Measurements from ENCODE around the gene ACTRT2.

The ACTRT2 gene

GRCh38 chr1:2984399-2985061, 36.7 kb upstream of the ACTRT2 start:
- Histone ChIP-seq H3K9ac (ENCODE audit: low read length) (no peak overlapping the region), H3K9me3 (replicated peaks; ENCODE audit: insufficient read depth, low read length) (no peaks in the 10 kb centered on the region)

GRCh38 chr1:2985067-2985561, 36.2 kb upstream of the ACTRT2 start:
- TF ChIP-seq EZH2phosphoT487 (IDR thresholded peaks at IDR 0.05; ENCODE audit: low read length) (no peak), CTCF (IDR thresholded peaks at IDR 0.05; ENCODE audit: low read length) (no peak), EZH2 (optimal IDR thresholded peaks at IDR 0.05; ENCODE audit: low read depth, low read length) (no peak)
- no peaks in the 10 kb centered on the region for H3K36me3 ChIP-seq (replicated peaks; ENCODE audit: insufficient read depth, low read length)
- DNase-seq: no peak
- no peaks in the 10 kb centered on the region for H4K20me1 ChIP-seq (ENCODE audit: insufficient read depth, low read length)
- H3K9me3 ChIP-seq (replicated peaks; ENCODE audit: insufficient read depth, low read length): no peaks in the 10 kb centered on the region
- H3K27ac ChIP-seq (ENCODE audit: low read length): no peak overlapping the region
- H3K9ac ChIP-seq (ENCODE audit: low read length): no peak overlapping the region
- H3K4me2 ChIP-seq (ENCODE audit: low read depth, low read length): no peak overlapping the region
- H3K79me2 ChIP-seq (ENCODE audit: low read length): no peaks in the 10 kb centered on the region
- H3K4me1 ChIP-seq (ENCODE audit: low read length): no peaks in the 10 kb centered on the region
- no peak overlapping the region for H2AFZ ChIP-seq (ENCODE audit: low read length)
- no peaks in the 10 kb centered on the region for H3F3A ChIP-seq (ENCODE audit: insufficient read depth, low read length)
- H3K4me3 ChIP-seq (ENCODE audit: low read length): no peak overlapping the region
- no peaks in the 10 kb centered on the region for H3K9me2 ChIP-seq (replicated peaks; ENCODE audit: insufficient read depth, low read length)
- peaks cover 96% of the 10 kb centered on the region for H3K27me3 ChIP-seq (replicated peaks; ENCODE audit: insufficient read depth, low read length)

More at GRCh38 chr1:2984399-2985061, 36.7 kb upstream of the ACTRT2 start:
- no peak overlapping the region for H2AFZ ChIP-seq (ENCODE audit: low read length)
- no peak overlapping the region for H3K27ac ChIP-seq (ENCODE audit: low read length)
- TF ChIP-seq CTCF (IDR thresholded peaks at IDR 0.05; ENCODE audit: low read length) (no peak), EZH2 (optimal IDR thresholded peaks at IDR 0.05; ENCODE audit: low read depth, low read length) (no peak), EZH2phosphoT487 (IDR thresholded peaks at IDR 0.05; ENCODE audit: low read length) (no peak)
- no peaks in the 10 kb centered on the region for H3K36me3 ChIP-seq (replicated peaks; ENCODE audit: insufficient read depth, low read length)
- no peaks in the 10 kb centered on the region for H3K4me1 ChIP-seq (ENCODE audit: low read length)
- peaks cover 94% of the 10 kb centered on the region for H3K27me3 ChIP-seq (replicated peaks; ENCODE audit: insufficient read depth, low read length)
- no peak for DNase-seq
- H3F3A ChIP-seq (ENCODE audit: insufficient read depth, low read length): no peaks in the 10 kb centered on the region
- no peaks in the 10 kb centered on the region for H3K79me2 ChIP-seq (ENCODE audit: low read length)
- no peaks in the 10 kb centered on the region for H4K20me1 ChIP-seq (ENCODE audit: insufficient read depth, low read length)
- no peaks in the 10 kb centered on the region for H3K9me2 ChIP-seq (replicated peaks; ENCODE audit: insufficient read depth, low read length)
- no peak overlapping the region for H3K4me3 ChIP-seq (ENCODE audit: low read length)
- H3K4me2 ChIP-seq (ENCODE audit: low read depth, low read length): no peak overlapping the region

DNA sequence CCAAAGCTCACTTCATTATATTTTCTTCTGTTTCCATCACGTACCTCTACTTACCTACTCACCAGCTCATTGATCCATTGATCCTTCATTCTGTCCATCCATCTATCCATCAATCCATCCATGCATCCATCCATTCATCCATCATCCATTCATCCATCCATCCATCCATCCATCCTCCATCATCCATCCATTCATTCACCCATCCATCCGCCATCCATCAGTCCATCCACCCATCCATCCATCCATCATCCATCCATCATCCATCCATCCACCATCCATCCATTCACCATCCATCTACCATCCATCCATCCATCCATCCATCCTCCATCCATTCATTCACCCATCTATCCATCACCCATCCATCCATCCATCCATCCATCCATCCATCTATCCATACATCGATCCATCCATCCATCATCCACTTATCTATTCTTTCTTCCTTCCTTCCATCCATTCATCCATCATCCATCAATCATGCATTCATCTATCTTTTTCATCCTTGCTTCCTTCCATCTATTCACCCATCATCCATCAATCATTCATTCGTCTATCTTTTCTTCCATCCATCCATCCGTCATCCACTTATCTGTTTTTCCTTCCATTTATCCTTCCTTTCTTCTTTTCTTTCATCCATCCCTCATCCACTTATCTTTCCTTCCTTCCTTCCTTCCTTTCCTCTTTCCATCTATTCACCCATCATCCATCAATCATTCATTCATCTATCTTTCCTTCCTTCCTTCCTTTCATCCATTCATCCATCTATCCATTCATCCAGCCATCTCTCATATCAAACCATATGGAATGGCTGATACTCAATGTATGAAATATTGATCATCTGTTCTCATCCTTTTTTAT, 35.3 kb upstream of the ACTRT2 start:
- H3K9me2 ChIP-seq (replicated peaks; ENCODE audit: insufficient read depth, low read length): no peaks in the 10 kb centered on the region
- no peaks in the 10 kb centered on the region for H4K20me1 ChIP-seq (ENCODE audit: insufficient read depth, low read length)
- DNase-seq: no peak
- H3K9me3 ChIP-seq (replicated peaks; ENCODE audit: insufficient read depth, low read length): no peaks in the 10 kb centered on the region
- H3K27ac ChIP-seq (ENCODE audit: low read length): no peak overlapping the region
- no peak overlapping the region for H2AFZ ChIP-seq (ENCODE audit: low read length)
- no peaks in the 10 kb centered on the region for H3F3A ChIP-seq (ENCODE audit: insufficient read depth, low read length)
- H3K4me1 ChIP-seq (ENCODE audit: low read length): no peaks in the 10 kb centered on the region
- H3K79me2 ChIP-seq (ENCODE audit: low read length): no peaks in the 10 kb centered on the region
- no peak overlapping the region for H3K4me3 ChIP-seq (ENCODE audit: low read length)
- TF ChIP-seq EZH2phosphoT487 (IDR thresholded peaks at IDR 0.05; ENCODE audit: low read length) (no peak), EZH2 (optimal IDR thresholded peaks at IDR 0.05; ENCODE audit: low read depth, low read length) (no peak), CTCF (IDR thresholded peaks at IDR 0.05; ENCODE audit: low read length) (no peak)
- H3K4me2 ChIP-seq (ENCODE audit: low read depth, low read length): no peak overlapping the region
- peaks cover 98% of the 10 kb centered on the region for H3K27me3 ChIP-seq (replicated peaks; ENCODE audit: insufficient read depth, low read length)
- no peaks in the 10 kb centered on the region for H3K36me3 ChIP-seq (replicated peaks; ENCODE audit: insufficient read depth, low read length)
- H3K9ac ChIP-seq (ENCODE audit: low read length): no peak overlapping the region
